B cell (primary cell): ENCODE data around the gene BMERB1.

Experiments used
- EZH2 ChIP-seq: IDR thresholded peaks from 2 replicates; pipeline ENCODE4 v1.6.1; 2012; ENCODE audit warnings: borderline replicate concordance, low read depth, mild to moderate bottlenecking, moderate library complexity, low read length; ENCODE audit not compliant: insufficient read depth, poor library complexity, severe bottlenecking
- TF ChIP-seq, protein P1 (sequence below): fragments of 200-600 bp; IDR thresholded peaks from one replicate; pipeline ENCODE4 v1.8.0; 2022; ENCODE audit warnings: antibody characterized with exemption, mild to moderate bottlenecking

DNA sequence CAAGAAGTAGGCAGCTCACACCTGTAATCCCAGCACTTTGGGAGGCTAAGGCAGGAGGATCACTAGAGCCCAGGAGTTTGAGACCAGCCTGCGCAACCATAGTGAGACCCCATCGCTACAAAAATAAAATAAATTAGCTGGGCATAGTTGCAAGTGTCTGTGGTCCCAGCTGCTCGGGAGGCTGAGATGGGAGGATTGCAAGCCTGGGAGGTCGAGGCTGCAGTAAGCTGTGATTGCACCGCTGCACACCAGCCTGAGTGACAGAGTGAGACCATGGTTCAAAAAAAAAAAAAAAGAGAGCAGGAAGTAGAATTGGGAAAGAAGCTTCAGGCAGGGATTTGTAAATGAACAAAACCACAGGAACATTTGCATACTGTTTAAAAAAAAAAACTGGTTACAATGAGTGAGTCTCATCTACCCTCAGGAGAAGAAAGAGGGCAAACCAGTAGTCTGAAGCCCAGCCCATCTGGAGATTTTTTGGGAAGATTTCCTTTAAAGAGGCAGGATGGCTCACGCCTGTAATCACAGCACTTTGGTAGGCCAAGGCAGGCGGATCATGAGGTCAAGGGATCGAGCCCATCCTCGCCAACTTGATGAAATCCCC, 30.9 kb upstream of the BMERB1 start:
- TF ChIP-seq, protein P1, sequence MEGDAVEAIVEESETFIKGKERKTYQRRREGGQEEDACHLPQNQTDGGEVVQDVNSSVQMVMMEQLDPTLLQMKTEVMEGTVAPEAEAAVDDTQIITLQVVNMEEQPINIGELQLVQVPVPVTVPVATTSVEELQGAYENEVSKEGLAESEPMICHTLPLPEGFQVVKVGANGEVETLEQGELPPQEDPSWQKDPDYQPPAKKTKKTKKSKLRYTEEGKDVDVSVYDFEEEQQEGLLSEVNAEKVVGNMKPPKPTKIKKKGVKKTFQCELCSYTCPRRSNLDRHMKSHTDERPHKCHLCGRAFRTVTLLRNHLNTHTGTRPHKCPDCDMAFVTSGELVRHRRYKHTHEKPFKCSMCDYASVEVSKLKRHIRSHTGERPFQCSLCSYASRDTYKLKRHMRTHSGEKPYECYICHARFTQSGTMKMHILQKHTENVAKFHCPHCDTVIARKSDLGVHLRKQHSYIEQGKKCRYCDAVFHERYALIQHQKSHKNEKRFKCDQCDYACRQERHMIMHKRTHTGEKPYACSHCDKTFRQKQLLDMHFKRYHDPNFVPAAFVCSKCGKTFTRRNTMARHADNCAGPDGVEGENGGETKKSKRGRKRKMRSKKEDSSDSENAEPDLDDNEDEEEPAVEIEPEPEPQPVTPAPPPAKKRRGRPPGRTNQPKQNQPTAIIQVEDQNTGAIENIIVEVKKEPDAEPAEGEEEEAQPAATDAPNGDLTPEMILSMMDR, result no peak
- TF ChIP-seq EZH2, result no peak
